ENCODE results near the gene MOV10L1. TPM values are rescaled to one million over a fixed set of nuclear protein-coding genes. Genes with fewer than 3 reads are reported as not detected.
A peak's percentile ranks its signal among the peaks of the same experiment; 100 is the strongest.

MOV10L1 gene
- total and polyA plus RNA-seq, 10 donors: 0.10 to 0.37 (median 0.15) TPM; not detected in 7

DNA sequence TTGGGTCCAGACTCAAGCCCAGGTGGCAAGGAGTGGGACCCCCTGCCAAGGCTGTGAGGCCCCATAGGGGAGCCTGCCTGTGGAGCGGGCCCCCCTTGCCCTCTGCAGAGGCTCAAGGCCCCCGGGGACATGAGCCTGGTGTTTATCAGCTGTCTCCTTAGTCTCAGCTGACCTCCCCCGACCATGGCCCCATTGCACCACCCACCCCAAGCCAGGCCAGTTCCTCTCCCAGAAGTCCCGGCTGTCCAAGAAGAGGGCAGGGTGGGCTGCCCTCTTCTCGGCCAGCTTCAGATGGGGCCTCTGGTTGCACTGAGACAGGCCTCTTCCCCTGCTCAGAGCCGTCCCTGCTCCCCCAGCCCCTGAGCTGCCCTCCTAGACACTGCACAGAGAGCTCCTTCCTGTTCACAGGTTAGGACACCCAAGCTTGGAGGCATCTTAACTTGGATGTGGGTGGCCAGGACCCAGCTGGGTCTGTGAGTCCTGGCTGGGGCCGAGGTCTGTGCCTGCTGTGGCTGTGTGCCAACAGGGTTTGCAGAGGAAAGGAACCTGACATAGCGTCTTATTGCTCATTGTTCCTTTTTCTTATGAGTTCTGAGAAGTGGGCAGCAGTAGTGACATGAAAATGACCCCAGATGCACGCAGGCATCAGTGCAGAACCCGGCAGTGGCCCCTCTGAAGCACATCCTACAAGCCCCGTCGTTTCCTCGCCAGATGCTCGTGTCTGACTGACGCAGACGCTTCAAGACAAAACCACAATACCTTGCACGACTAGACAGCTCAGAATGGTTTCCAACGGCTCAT, 101.3 kb downstream of the MOV10L1 start:
- DNase-seq: peak; percentile 94
- H3K4me1 ChIP-seq: peaks cover 60 to 100% (median 92%) of the 10 kb centered on the region in 6 donors
- intact Hi-C loops (cut with DNase I; ENCODE audit: low total_unique reads): no loop called here
- no peaks in the 10 kb centered on the region for H3K27me3 ChIP-seq (replicated peaks in 1 of 7)
- WGBS, 5 donors: 19 to 46% (median 25%) methylated on average over 13 to 18 of the region's 18 CpGs
- TF ChIP-seq POLR2AphosphoS5 (IDR thresholded peaks at IDR 0.05) (peak in 2 of 3 donors; percentile 76 to 91), POLR2A (IDR thresholded peaks at IDR 0.05) (peak in 1 of 3 donors; percentile 20)
- TF ChIP-seq, protein P1, sequence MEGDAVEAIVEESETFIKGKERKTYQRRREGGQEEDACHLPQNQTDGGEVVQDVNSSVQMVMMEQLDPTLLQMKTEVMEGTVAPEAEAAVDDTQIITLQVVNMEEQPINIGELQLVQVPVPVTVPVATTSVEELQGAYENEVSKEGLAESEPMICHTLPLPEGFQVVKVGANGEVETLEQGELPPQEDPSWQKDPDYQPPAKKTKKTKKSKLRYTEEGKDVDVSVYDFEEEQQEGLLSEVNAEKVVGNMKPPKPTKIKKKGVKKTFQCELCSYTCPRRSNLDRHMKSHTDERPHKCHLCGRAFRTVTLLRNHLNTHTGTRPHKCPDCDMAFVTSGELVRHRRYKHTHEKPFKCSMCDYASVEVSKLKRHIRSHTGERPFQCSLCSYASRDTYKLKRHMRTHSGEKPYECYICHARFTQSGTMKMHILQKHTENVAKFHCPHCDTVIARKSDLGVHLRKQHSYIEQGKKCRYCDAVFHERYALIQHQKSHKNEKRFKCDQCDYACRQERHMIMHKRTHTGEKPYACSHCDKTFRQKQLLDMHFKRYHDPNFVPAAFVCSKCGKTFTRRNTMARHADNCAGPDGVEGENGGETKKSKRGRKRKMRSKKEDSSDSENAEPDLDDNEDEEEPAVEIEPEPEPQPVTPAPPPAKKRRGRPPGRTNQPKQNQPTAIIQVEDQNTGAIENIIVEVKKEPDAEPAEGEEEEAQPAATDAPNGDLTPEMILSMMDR (IDR thresholded peaks at IDR 0.05 in 8 of 11, conservative IDR thresholded peaks at IDR 0.05 in 3 of 11): no peak
- peaks cover 0 to 34% (median 25%) of the 10 kb centered on the region in 6 donors for H3K36me3 ChIP-seq
- no peaks in the 10 kb centered on the region for H3K9me3 ChIP-seq
- H3K4me3 ChIP-seq: peak overlapping the region; percentile 20 to 68 (median 42)
- peak overlapping the region; percentile 85 to 99 (median 96) for H3K27ac ChIP-seq

DNA sequence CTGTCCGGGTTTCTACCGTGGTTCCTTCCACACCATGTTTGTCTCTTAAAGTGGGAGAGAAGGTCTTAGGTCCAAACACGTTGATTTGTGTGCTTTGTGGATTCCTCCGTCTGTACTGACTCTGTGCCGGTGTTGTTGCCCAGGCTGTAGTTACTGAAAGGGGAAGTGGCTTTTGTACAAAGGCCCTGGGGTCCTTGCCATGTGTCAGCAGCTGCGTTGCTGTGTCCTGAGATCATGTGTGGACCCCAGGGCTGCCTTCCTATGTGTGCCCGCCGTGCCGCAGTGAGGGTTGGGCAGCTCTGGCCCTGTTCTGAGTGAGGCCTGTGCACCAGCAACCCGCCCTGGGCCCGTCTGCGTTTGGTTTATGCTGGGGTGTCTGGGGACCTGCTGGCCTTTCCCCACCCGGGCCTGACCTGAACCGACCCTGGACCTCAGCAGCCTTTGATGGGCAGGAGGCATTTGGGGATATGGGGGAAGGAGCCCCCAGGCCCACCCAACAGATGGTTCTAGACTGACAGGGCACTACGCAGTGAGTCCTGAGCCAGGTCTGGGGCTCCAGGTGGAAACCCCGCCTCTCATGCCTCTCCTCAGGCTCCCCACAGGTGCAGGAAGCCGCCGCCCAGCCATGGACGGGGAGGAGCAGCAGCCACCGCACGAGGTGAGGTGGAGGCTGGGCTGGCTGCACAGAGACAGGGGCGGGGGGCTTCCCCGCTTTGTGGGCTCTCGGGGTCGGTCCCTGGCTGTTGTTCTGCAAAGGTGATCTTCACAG, 102.8 kb downstream of the MOV10L1 start:
- intact Hi-C loops (cut with DNase I; ENCODE audit: low total_unique reads): no loop called here
- peak overlapping the region in 5 of 8 donors; percentile 15 to 68 (median 40) for H3K4me3 ChIP-seq

DNA sequence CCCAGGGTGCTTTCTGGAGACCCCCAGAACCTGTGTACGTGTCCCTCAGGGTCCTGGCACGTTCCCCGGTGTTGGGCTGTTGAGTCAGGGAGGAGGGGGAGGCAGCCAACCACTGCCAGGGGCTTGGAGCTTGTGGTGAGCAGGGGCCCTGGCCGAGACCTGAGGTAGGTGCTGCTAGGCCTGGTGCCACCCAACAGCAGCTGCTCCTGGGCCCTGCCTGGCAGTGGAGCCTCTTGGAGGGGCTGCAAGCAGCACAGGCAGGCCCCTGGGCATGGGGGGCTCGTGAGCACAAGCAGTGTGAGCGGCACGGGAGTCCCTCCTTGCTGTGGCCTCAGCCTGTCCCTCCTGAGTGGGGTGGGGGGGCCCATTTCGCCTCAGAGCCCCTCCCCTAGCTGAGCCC, 103.8 kb downstream of the MOV10L1 start:
- Histone ChIP-seq H3K4me3 (no peak overlapping the region), H3K27me3 (replicated peaks in 1 of 7) (no peaks in the 10 kb centered on the region), H3K9me3 (no peaks in the 10 kb centered on the region), H3K4me1 (peaks cover 48 to 90% (median 68%) of the 10 kb centered on the region in 6 donors), H3K27ac (peak overlapping the region in 3 of 8 donors; percentile 30 to 99 (median 98)), H3K36me3 (peaks cover 0 to 58% (median 46%) of the 10 kb centered on the region in 6 donors)
- no peak for DNase-seq
- WGBS, 5 donors: 90 to 97% (median 91%) methylated on average over 2 to 8 of the region's 8 CpGs
- TF ChIP-seq, protein P1 (IDR thresholded peaks at IDR 0.05 in 8 of 11, conservative IDR thresholded peaks at IDR 0.05 in 3 of 11): no peak
- TF ChIP-seq POLR2A (IDR thresholded peaks at IDR 0.05) (no peak), POLR2AphosphoS5 (IDR thresholded peaks at IDR 0.05) (no peak)
- intact Hi-C loops (cut with DNase I; ENCODE audit: low total_unique reads): no loop called here

More for the DNA sequence above, 102.8 kb downstream of the MOV10L1 start:
- peaks cover 0 to 48% (median 37%) of the 10 kb centered on the region in 6 donors for H3K36me3 ChIP-seq
- no peaks in the 10 kb centered on the region for H3K27me3 ChIP-seq (replicated peaks in 1 of 7)
- no peak for TF ChIP-seq POLR2A (IDR thresholded peaks at IDR 0.05)
- TF ChIP-seq, protein P1 (IDR thresholded peaks at IDR 0.05 in 8 of 11, conservative IDR thresholded peaks at IDR 0.05 in 3 of 11): no peak
- TF ChIP-seq POLR2AphosphoS5 (IDR thresholded peaks at IDR 0.05): peak; percentile 54 to 78 (median 57)
- H3K9me3 ChIP-seq: no peaks in the 10 kb centered on the region
- peak overlapping the region; percentile 85 to 99 (median 96) for H3K27ac ChIP-seq
- WGBS, 5 donors: 41 to 66% (median 47%) methylated on average over 23 to 25 of the region's 25 CpGs
- peak; percentile 89 for DNase-seq
- H3K4me1 ChIP-seq: peaks cover 49 to 90% (median 77%) of the 10 kb centered on the region in 6 donors

All from spleen (tissue), 11 donors.